Muscle layer of duodenum (tissue), 2 donors: ENCODE measurements around the gene FSTL4.

Experiments
- H3K27ac ChIP-seq: one replicate; pipeline ENCODE4 v1.7.0; 2013; ENCODE audit warnings: mild to moderate bottlenecking, low read length
- H3K27me3 ChIP-seq: one replicate; pipeline ENCODE4 v1.7.0; 2013; ENCODE audit warnings: low read depth, mild to moderate bottlenecking, control low read depth, low read length
- H3K36me3 ChIP-seq, 2 donors: one replicate each; pipeline ENCODE4 v1.7.0; 2013; ENCODE audit warnings: low read length in 2 of 2, control low read depth in 1 of 2, mild to moderate bottlenecking in 1 of 2; ENCODE audit not compliant: insufficient read depth in 2 of 2, control insufficient read depth in 1 of 2
- H3K4me1 ChIP-seq, 2 donors: one replicate each; pipeline ENCODE4 v1.7.0; 2013; ENCODE audit warnings: low read length in 2 of 2, mild to moderate bottlenecking in 2 of 2, control low read depth in 1 of 2, moderate library complexity in 1 of 2; ENCODE audit not compliant: insufficient read depth in 2 of 2, control insufficient read depth in 1 of 2
- H3K4me3 ChIP-seq, 2 donors: one replicate each; pipeline ENCODE4 v1.7.0; 2013; ENCODE audit warnings: low read length in 2 of 2, low read depth in 1 of 2, mild to moderate bottlenecking in 1 of 2
- H3K9me3 ChIP-seq, 2 donors: one replicate each; pipeline ENCODE4 v1.7.0; 2013; ENCODE audit warnings: low read length in 2 of 2, control low read depth in 1 of 2, mild to moderate bottlenecking in 1 of 2; ENCODE audit not compliant: control insufficient read depth in 1 of 2
- donor health status: healthy.

The FSTL4 gene

GRCh38 chr5:133202066-133202665 lies 410.2 kb downstream of the FSTL4 start:
- Histone ChIP-seq H3K36me3 (no peaks in the 10 kb centered on the region), H3K27ac (no peak overlapping the region), H3K4me3 (no peak overlapping the region), H3K27me3 (no peaks in the 10 kb centered on the region), H3K4me1 (no peaks in the 10 kb centered on the region), H3K9me3 (peaks cover 0 to 4% of the 10 kb centered on the region in 2 donors)

- Histone ChIP-seq H3K27ac (no peak overlapping the region), H3K36me3 (no peaks in the 10 kb centered on the region), H3K27me3 (no peaks in the 10 kb centered on the region), H3K4me3 (no peak overlapping the region), H3K4me1 (no peaks in the 10 kb centered on the region), H3K9me3 (peaks cover 0 to 4% of the 10 kb centered on the region in 2 donors)
These were observed 411.0 kb downstream of the FSTL4 start for GRCh38 chr5:133201310-133201709.

- H3K27ac ChIP-seq, result no peak overlapping the region
- H3K4me3 ChIP-seq, result no peak overlapping the region
- no peaks in the 10 kb centered on the region for H3K27me3 ChIP-seq
- H3K9me3 ChIP-seq, result peaks cover 0 to 4% of the 10 kb centered on the region in 2 donors
- H3K4me1 ChIP-seq, result no peaks in the 10 kb centered on the region
- H3K36me3 ChIP-seq, result no peaks in the 10 kb centered on the region
These were observed 412.1 kb downstream of the FSTL4 start for GRCh38 chr5:133200256-133200655.

GRCh38 chr5:133199417-133200178 lies 412.7 kb downstream of the FSTL4 start:
- Histone ChIP-seq H3K27me3 (no peaks in the 10 kb centered on the region), H3K27ac (no peak overlapping the region), H3K4me3 (no peak overlapping the region), H3K4me1 (no peaks in the 10 kb centered on the region), H3K36me3 (no peaks in the 10 kb centered on the region), H3K9me3 (peaks cover 0 to 4% of the 10 kb centered on the region in 2 donors)

- Histone ChIP-seq H3K27me3 (no peaks in the 10 kb centered on the region), H3K4me3 (no peak overlapping the region), H3K36me3 (no peaks in the 10 kb centered on the region), H3K9me3 (peaks cover 0 to 4% of the 10 kb centered on the region in 2 donors), H3K4me1 (no peaks in the 10 kb centered on the region), H3K27ac (no peak overlapping the region)
These were observed 413.8 kb downstream of the FSTL4 start for GRCh38 chr5:133198511-133198910.

- no peaks in the 10 kb centered on the region for H3K9me3 ChIP-seq
- H3K27me3 ChIP-seq, result no peaks in the 10 kb centered on the region
- H3K4me1 ChIP-seq, result no peaks in the 10 kb centered on the region
- no peak overlapping the region for H3K27ac ChIP-seq
- no peak overlapping the region for H3K4me3 ChIP-seq
- no peaks in the 10 kb centered on the region for H3K36me3 ChIP-seq
These were observed 415.8 kb downstream of the FSTL4 start for GRCh38 chr5:133196441-133197085.

- Histone ChIP-seq H3K4me1 (no peaks in the 10 kb centered on the region), H3K27me3 (no peaks in the 10 kb centered on the region), H3K9me3 (no peaks in the 10 kb centered on the region), H3K4me3 (no peak overlapping the region), H3K27ac (no peak overlapping the region), H3K36me3 (no peaks in the 10 kb centered on the region)
These were observed 417.1 kb downstream of the FSTL4 start for GRCh38 chr5:133195250-133195649.

- Histone ChIP-seq H3K9me3 (no peaks in the 10 kb centered on the region), H3K4me3 (no peak overlapping the region), H3K27me3 (no peaks in the 10 kb centered on the region), H3K4me1 (no peaks in the 10 kb centered on the region), H3K36me3 (no peaks in the 10 kb centered on the region), H3K27ac (no peak overlapping the region)
These were observed 418.5 kb downstream of the FSTL4 start for GRCh38 chr5:133193794-133194193.

GRCh38 chr5:133192716-133193115 lies 419.6 kb downstream of the FSTL4 start:
- Histone ChIP-seq H3K36me3 (no peaks in the 10 kb centered on the region), H3K27ac (no peak overlapping the region), H3K27me3 (no peaks in the 10 kb centered on the region), H3K4me1 (no peaks in the 10 kb centered on the region), H3K4me3 (no peak overlapping the region), H3K9me3 (no peaks in the 10 kb centered on the region)

GRCh38 chr5:133189881-133190280 lies 422.5 kb downstream of the FSTL4 start:
- Histone ChIP-seq H3K9me3 (no peaks in the 10 kb centered on the region), H3K4me3 (no peak overlapping the region), H3K27ac (no peak overlapping the region), H3K27me3 (no peaks in the 10 kb centered on the region), H3K36me3 (no peaks in the 10 kb centered on the region), H3K4me1 (no peaks in the 10 kb centered on the region)

GRCh38 chr5:133179405-133179804 lies 432.9 kb downstream of the FSTL4 start:
- Histone ChIP-seq H3K9me3 (no peaks in the 10 kb centered on the region), H3K4me3 (no peak overlapping the region), H3K36me3 (no peaks in the 10 kb centered on the region), H3K27me3 (no peaks in the 10 kb centered on the region), H3K27ac (no peak overlapping the region), H3K4me1 (no peaks in the 10 kb centered on the region)
